Endothelial cell (in vitro differentiated cells): ENCODE results near the gene TNIK. TPM values are rescaled to one million over a fixed set of nuclear protein-coding genes. Genes with fewer than 3 reads are reported as not detected.
A peak's percentile ranks its signal among the peaks of the same experiment; 100 is the strongest.

Experiments
- DNase-seq: peaks from one replicate; pipeline ENCODE4 v3.0.0; 2021; ENCODE audit warnings: low spot score
- H3K27ac Mint-ChIP-seq: one replicate; pipeline ENCODE4 v1.8.0; 2021; ENCODE audit warnings: mixed read lengths, inconsistent platforms; ENCODE audit not compliant: unreplicated experiment
- H3K27me3 Mint-ChIP-seq: one replicate; pipeline ENCODE4 v1.8.0; 2021; ENCODE audit warnings: mild to moderate bottlenecking, moderate library complexity, mixed read lengths, inconsistent platforms; ENCODE audit not compliant: unreplicated experiment
- H3K36me3 Mint-ChIP-seq: one replicate; pipeline ENCODE4 v1.8.0; 2021; ENCODE audit warnings: mild to moderate bottlenecking, low read depth, mixed read lengths, inconsistent platforms; ENCODE audit not compliant: unreplicated experiment
- H3K4me1 Mint-ChIP-seq: one replicate; pipeline ENCODE4 v1.8.0; 2021; ENCODE audit warnings: mild to moderate bottlenecking, mixed read lengths, inconsistent platforms; ENCODE audit not compliant: unreplicated experiment
- H3K4me3 Mint-ChIP-seq: one replicate; pipeline ENCODE4 v1.8.0; 2021; ENCODE audit warnings: mild to moderate bottlenecking, mixed read lengths, inconsistent platforms; ENCODE audit not compliant: unreplicated experiment
- H3K9me3 Mint-ChIP-seq: one replicate; pipeline ENCODE4 v1.8.0; 2021; ENCODE audit warnings: mixed read lengths, inconsistent platforms; ENCODE audit not compliant: unreplicated experiment
- total RNA-seq: library from RNA; stranded (reverse); fragmentation: NEBNext Ultra II Directional; extraction: Animal tissue kit (Norgen Biotek cat#: 25700); gene quantifications from one replicate; pipeline ENCODE4 v1.2.1, GENCODE V29; 2021; ENCODE audit not compliant: unreplicated experiment
- TF ChIP-seq, protein P1 (sequence below): fragments of 200-600 bp; sonication (generic); IDR thresholded peaks from one replicate; pipeline ENCODE4 v1.5.0; 2021; ENCODE audit warnings: antibody characterized with exemption; ENCODE audit not compliant: unreplicated experiment

TNIK gene
- total RNA-seq, 1 donor from 2014 or later: 67.0 TPM

DNA sequence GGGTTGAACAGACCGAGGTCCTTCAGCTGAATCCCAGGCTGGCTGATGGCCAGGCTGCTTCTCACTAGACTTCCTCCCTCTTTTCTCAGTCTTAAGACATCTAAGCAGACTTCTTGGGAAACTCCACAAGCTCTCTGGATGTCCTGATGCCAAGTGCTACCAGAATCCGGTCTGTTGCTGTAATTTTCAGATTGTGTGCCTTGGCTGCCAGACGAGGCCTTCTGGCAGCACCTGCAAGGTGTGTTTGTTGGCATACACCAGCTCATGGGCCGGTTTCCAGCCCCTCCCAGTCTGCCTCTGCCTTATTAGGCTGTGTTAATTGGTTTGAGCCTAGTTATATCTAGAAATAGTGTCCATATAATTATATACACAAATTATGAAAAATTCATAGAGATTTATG, 120.6 kb downstream of the TNIK start:
- H3K27me3 Mint-ChIP-seq: no peaks in the 10 kb centered on the region
- H3K4me3 Mint-ChIP-seq: peak overlapping the region; percentile 48
- peaks cover 18% of the 10 kb centered on the region for H3K36me3 Mint-ChIP-seq
- no peak overlapping the region for H3K27ac Mint-ChIP-seq
- peaks cover 18% of the 10 kb centered on the region for H3K4me1 Mint-ChIP-seq
- DNase-seq: no peak
- H3K9me3 Mint-ChIP-seq: no peaks in the 10 kb centered on the region
- TF ChIP-seq, protein P1, sequence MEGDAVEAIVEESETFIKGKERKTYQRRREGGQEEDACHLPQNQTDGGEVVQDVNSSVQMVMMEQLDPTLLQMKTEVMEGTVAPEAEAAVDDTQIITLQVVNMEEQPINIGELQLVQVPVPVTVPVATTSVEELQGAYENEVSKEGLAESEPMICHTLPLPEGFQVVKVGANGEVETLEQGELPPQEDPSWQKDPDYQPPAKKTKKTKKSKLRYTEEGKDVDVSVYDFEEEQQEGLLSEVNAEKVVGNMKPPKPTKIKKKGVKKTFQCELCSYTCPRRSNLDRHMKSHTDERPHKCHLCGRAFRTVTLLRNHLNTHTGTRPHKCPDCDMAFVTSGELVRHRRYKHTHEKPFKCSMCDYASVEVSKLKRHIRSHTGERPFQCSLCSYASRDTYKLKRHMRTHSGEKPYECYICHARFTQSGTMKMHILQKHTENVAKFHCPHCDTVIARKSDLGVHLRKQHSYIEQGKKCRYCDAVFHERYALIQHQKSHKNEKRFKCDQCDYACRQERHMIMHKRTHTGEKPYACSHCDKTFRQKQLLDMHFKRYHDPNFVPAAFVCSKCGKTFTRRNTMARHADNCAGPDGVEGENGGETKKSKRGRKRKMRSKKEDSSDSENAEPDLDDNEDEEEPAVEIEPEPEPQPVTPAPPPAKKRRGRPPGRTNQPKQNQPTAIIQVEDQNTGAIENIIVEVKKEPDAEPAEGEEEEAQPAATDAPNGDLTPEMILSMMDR: no peak

DNA sequence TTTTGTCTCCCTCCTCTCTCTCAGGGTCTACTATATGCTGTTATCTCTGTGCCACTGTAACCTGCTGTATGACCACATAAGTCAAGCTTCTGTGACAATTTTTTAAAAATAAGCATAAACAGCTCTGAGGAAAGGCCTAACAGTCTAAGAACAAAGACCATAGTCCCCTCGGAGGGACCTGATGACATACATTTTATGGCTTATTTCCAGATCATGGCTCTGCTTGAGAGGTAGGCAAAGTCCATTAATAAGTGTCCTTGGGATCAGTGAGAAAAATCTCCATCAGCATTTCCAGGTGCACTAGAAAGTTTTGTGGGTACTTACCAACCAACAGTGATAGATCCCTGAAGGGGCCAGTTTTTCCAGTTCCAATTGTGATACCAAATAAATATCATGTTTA, 123.8 kb downstream of the TNIK start:
- Mint-ChIP-seq H3K36me3 (peaks cover 20% of the 10 kb centered on the region), H3K27ac (no peak overlapping the region), H3K27me3 (no peaks in the 10 kb centered on the region), H3K9me3 (no peaks in the 10 kb centered on the region), H3K4me3 (peak overlapping the region; percentile 43), H3K4me1 (peaks cover 29% of the 10 kb centered on the region)
- no peak for DNase-seq
- TF ChIP-seq, protein P1: no peak

DNA sequence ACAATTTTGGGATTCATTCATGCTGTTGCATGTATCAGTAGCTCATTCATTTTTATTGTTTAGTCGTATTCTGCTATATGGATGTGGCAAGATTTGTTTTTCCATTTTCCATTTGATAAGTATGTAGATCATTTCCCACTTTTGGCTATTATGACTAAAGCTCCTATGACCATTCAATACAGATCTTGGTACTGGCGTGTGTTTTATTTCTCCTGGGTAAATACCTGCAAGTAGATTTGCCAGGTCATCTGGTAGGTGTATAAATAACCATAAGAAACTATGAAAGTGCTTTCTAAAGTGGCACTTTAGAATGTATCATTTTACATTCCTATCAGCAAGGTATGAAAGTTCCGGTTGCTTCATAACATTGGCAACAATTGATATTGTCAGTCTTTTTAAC, 124.6 kb downstream of the TNIK start:
- no peaks in the 10 kb centered on the region for H3K27me3 Mint-ChIP-seq
- H3K36me3 Mint-ChIP-seq: peaks cover 20% of the 10 kb centered on the region
- DNase-seq: no peak
- H3K4me1 Mint-ChIP-seq: peaks cover 31% of the 10 kb centered on the region
- peak overlapping the region; percentile 28 for H3K27ac Mint-ChIP-seq
- H3K9me3 Mint-ChIP-seq: no peaks in the 10 kb centered on the region
- no peak overlapping the region for H3K4me3 Mint-ChIP-seq
- TF ChIP-seq, protein P1: no peak

DNA sequence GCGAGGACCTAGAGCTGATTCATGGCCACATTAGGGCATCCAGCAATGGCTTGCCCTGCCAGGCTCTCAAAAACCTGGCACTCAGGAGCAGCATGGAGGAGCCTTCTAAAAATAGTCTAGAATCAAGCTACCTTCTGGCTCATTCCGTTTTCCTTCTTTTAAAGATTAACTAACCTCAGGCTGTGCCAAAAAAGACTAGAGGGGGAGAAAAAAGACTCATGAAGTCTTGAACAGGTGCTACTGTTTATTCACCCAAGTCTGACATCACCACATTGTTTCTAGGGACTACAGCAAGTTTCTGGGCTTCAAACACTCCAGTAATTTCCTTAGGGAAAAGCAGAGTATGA, 125.8 kb downstream of the TNIK start:
- DNase-seq: no peak
- no peaks in the 10 kb centered on the region for H3K27me3 Mint-ChIP-seq
- H3K36me3 Mint-ChIP-seq: peaks cover 18% of the 10 kb centered on the region
- peak overlapping the region; percentile 2 for H3K27ac Mint-ChIP-seq
- H3K4me1 Mint-ChIP-seq: peaks cover 37% of the 10 kb centered on the region
- no peak overlapping the region for H3K4me3 Mint-ChIP-seq
- TF ChIP-seq, protein P1: no peak
- H3K9me3 Mint-ChIP-seq: no peaks in the 10 kb centered on the region

DNA sequence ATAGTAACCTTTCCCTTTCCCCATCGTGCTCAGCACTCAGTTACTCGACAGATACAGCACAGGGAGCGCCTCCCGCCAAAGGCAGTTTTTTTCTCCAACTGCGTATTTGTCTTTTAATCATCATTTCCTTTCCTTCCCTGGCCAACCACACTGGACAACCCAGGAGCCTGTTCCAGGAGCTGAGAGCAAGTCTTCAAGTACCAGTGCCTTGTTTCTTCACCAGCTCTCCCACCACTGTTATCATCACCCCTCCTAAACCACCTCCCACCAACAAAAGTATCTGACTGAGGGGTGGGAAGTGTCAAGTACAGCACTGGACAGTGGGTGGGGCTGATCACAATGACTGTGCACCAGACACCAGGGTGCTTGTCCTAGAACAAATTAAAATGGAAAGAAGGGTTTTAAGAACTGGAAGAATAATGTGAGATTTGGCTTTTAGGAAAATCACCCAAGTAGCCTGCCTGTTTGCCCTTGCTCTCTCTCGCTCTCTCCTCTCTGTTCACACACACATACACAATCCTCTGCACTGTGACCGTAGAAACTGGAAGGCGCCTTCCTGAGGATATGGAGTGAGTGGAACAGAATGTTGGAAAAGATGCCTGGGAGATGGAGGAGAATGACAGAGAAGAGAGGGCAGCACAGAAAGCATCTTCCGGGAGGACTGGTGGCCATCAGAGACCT, 126.3 kb downstream of the TNIK start:
- H3K9me3 Mint-ChIP-seq: no peaks in the 10 kb centered on the region
- no peaks in the 10 kb centered on the region for H3K27me3 Mint-ChIP-seq
- peaks cover 13% of the 10 kb centered on the region for H3K36me3 Mint-ChIP-seq
- TF ChIP-seq, protein P1: no peak
- H3K4me3 Mint-ChIP-seq: no peak overlapping the region
- peaks cover 38% of the 10 kb centered on the region for H3K4me1 Mint-ChIP-seq
- no peak for DNase-seq
- H3K27ac Mint-ChIP-seq: peak overlapping the region; percentile 2
